Measurements from ENCODE around the gene KRT2. TPM values are rescaled to one million over a fixed set of nuclear protein-coding genes. Genes with fewer than 3 reads are reported as not detected.
"Not testable (repeated sequence)": the region's sequence is repeated elsewhere in the genome, so short reads cannot be mapped to it uniquely, and the experiment has no call there.

The KRT2 gene
- total RNA-seq, 1 donor from 2014 or later = not detected

DNA sequence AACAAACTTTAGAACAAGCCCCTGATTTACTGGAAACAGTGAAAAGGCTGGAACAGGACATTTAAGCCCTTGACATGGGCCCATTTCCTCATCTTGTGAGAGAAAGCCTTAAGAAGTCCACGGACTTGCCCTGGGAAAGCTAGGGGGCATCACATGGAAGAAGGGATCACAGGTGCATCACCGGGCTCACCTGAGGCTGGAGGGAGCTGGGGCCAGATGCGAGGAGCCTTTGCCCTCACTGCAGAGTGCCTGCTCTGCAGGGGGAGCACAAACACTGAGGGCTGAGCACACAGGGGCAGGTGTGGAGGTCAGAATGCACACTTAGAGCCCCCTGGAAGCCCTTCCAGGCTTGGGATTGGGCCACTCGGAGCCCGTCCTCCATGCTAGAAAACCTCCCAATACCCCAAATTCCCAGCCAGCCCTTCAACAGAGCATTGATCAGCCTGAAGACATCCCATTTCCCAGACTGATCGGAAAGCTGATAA, 33.4 kb upstream of the KRT2 start:
- DNase-seq (ENCODE audit: low spot score) = no peak

DNA sequence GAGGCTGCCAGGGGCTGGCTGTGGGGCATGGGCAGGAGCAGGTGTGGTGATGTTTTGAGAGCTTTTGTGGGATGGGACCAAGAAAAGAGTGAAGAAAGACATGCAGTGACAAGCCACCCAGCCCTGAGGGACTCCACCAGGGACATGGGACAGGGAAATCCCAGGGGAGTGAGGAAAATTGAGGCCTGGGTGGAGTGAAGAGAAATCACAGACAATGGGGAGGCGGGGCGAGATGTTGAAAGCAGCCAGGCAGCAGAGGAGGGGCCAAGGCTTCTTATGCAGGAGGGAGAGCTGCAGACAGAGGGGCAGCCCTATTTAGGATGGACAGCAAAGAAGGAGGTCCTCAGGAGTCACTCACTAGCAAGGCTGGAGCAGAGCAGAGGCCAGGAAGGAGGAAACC, 32.4 kb upstream of the KRT2 start:
- no peak for DNase-seq (ENCODE audit: low spot score)

DNA sequence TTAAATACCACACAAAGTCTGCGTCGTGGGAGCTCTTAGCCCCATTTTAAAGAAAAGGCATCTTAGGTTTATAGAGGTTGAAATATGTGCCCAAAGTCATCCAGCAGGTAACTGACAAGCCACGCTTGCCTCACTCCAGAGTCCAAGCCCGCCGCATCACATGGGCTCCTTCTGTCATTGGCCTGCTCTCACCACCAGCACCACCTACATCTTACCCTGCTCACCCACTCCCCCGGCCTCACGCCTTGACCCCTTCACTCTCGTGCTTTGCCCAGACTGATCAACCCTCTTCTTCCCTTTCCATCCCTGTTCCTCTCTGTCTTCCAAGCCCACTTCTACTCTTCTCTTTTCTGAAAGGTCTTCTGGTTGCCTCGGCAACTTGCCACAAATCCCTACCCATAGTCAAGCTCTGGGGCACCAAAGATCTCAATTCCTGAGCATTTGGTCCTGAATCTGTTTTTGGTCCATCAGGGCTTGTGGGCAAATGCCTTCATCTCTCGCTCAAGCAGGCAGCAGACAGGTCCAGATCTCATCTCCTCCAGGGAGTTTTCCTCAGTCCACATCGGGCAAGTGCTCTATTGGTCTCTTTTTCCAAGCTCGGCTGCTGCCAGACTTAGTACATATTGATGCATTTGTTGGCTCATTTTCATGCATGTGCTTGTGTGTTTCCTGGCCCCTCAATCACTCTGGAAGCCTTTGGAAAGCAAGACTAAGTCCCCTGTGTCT, 31.7 kb upstream of the KRT2 start:
- DNase-seq (ENCODE audit: low spot score) = no peak

DNA sequence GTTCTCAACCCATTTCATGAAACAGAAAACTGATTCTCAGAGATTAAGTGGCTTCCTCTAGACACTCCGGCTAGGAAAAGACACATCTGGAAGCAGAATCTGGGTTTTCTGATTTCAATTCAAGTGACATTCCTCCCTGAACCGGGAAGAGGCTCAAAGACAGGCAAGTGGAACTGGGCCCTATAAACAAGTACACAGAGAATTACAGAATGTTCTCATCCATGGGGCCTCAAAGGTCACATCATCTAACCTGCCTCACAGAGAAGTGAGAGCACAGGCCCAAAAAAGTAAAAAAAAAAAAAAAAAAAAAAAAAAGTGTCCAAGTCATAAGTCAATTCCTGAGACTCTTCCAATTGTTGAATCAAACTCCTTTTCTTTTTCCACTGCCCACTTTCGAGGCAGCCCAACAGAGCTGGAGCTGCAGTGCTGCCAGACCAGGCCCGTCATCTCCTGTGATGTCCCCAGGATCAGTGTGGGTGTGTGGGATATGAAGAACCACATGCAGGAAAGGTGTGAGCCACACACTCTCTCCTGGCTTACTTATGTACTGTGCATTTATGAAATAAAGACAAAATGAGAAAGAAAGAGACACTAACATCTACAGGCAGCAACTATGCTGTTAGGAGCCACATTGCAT, 31.0 kb upstream of the KRT2 start:
- no peak for DNase-seq (ENCODE audit: low spot score)

DNA sequence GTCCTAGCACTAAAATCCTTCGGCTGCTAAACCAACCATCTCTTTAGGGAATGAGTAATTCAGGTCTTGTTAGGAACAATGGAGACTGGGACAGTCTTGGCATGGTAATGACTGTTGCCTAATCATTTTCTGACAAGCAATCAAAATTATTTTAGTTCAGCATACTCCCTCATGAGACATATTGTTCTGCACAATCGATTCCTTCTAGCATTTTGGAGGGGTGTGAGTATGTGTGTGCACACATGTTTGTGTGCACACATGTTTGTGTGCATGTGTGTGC, 30.3 kb upstream of the KRT2 start:
- no peak for DNase-seq (ENCODE audit: low spot score)

DNA sequence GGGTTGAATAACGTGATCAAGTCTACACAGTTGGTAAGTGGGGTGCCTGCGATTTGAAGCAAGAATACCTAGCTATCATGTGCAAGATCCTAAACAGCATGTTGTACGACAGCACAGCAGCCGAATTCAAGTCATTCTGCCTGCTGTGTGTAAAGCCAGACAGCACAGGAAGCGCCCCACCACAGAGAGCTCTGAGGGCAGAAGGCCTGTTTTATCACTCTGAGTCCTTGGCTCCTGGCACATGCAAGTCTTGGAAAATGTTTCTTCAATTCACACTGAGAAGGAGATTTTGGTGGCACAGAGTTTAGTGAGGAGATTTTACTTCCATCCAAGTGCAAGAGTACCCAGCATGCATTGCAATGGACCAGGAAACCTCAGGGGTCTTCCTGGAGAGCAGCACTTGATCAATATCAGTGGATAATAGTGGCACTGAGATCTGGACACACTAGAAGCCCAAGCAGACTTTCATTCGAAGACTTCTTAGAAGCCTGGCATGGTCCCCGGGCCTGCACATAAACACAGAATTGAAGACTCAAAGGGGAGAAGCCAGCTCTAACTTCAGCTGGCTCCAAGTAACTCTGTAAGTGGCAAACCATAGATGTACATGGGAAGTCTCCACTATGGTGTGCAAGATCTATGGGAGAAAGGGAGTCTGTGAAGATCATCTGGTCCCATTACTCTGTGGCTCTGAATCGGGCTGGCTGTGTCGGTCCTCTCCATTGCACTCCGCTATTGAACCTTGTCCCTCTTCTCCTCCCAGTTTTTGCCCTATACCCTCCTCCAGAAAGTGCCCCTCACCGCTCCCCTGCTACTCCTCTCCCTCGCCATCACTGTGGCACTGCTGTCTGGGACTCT, 29.7 kb upstream of the KRT2 start:
- no peak for DNase-seq (ENCODE audit: low spot score)

DNA sequence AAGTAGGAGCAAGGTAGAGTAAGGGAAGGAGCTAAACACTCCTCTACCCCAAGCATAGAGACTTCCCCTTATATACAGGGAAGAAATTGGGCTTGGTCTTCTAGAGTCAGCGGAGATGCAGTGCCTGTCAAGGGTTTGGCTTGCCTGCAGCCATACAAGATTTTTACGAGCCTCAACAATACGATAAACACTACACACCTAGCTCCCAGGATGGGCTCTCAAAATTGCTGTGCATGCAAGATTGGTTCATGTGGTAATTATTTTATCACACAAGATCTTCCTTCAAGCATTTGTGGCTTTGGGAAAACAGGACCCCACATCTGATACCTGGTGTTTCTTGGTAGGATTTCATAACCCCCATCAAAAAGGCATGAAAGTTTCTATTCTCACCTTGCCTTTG, 28.4 kb upstream of the KRT2 start, which contains the start of gene KRT1:
Gene KRT1 (minus strand): TSS at position 45 of the 400 bp plus-strand sequence. CDS start 59 bp downstream, outside the sequence.
- DNase-seq (ENCODE audit: low spot score) = no peak

DNA sequence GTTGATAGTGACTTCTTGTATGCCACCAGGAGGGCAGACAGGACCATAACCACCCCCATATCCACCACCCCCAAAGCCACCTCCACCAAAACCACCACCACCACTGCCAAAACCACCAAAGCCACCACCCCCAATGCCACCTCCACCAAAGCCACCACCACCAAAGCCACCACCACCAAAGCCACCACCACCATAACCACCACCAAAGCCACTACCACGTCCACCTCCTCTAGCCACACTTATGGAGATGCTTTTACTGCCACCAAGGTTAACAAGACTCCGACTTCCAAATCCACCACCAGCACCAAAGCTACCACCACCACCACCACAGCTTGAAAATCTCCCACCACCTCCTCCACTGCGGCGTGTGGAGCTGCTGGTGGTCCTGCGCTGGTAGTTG, 27.9 kb upstream of the KRT2 start:
- DNase-seq (ENCODE audit: low spot score) = no peak

DNA sequence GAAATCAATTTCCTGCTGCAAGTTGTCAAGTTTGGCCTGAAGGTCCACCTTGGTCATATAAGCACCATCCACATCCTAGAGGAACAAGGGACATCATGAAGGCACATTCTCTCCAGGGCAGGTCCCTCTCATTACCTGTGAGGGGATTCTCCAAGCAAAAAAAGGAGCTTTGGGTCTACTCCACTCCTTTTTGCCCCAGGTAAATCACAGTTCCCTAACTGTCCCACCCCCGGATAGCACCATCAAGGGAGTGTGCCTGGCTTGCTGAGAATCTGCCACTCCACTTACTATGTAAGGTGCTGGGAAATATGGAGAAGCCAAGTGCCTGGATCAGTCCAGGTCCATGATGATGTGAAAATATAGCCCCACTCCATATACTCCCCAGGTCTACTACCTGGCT, 25.7 kb upstream of the KRT2 start:
- DNase-seq (ENCODE audit: low spot score) = no peak

DNA sequence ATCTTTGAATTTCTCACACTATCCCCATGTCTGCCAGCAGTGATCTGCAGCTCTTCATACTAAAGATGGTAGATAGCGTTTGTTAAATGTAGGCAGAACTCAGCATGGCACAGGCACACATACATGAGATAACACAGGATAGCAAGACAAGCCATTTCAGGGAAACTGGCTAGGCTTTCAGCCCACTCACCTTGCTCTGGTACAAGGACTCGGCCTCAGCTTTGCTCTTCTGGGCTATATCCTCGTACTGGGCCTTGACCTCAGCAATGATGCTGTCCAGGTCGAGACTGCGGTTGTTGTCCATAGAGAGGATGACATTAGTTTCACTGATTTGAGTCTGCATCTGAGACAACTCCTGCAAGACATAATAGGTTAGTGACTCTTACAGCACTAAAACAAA, 25.1 kb upstream of the KRT2 start:
- DNase-seq (ENCODE audit: low spot score) = no peak

DNA sequence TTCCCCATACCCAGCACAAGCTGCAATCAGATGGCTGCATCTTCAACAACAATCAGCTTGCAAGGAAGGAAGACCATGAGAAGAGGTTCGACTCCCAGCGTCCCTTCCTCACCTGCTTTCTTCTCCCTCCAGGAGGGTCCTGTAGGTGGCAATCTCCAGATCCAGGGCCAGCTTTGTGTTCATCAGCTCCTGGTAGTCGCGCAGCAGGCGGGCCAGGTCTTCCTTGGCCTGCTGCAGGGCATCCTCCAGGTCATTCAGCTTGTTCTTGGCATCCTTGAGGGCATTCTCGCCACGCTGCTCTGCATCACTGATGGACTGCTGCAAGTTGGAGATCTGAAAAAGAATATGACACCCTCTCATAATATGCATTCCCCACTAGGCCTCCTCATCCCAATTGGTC, 24.2 kb upstream of the KRT2 start:
- no peak for DNase-seq (ENCODE audit: low spot score)

DNA sequence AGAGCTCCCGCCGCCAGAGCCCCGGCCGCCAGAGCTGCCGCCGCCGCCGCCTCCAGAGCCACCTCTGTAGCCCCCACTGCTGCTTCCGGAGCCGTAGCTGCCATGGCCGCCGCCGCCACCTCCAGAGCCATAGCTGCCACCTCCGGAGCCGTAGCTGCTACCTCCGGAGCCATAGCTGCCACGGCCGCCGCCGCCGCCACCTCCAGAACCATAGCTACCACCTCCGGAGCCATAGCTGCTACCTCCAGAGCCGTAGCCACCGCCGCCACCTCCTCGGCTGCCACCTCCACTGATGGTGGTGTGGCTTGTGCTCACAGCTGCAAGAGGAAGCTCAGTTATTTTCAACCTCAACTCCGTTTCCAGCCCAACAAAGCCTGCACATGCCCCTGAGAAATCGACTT, 23.3 kb upstream of the KRT2 start:
- DNase-seq (ENCODE audit: low spot score) = no peak

DNA sequence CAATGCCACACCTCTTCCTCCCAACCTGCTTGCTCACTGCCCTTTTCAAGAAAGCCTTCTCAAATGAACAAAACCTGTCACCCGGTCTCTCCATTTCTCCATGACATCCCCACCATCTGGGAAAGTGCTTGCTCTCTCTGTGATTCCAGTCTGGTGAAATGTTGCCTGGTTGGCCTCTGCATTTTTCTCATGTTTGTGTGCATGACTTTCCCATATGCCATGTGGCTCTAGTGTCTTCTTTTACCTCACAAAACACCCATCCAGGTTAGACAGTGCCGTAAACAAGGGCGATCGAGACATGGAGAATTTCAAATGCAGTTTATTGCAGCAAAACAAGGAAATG, 22.4 kb upstream of the KRT2 start:
- DNase-seq (ENCODE audit: low spot score) = no peak

DNA sequence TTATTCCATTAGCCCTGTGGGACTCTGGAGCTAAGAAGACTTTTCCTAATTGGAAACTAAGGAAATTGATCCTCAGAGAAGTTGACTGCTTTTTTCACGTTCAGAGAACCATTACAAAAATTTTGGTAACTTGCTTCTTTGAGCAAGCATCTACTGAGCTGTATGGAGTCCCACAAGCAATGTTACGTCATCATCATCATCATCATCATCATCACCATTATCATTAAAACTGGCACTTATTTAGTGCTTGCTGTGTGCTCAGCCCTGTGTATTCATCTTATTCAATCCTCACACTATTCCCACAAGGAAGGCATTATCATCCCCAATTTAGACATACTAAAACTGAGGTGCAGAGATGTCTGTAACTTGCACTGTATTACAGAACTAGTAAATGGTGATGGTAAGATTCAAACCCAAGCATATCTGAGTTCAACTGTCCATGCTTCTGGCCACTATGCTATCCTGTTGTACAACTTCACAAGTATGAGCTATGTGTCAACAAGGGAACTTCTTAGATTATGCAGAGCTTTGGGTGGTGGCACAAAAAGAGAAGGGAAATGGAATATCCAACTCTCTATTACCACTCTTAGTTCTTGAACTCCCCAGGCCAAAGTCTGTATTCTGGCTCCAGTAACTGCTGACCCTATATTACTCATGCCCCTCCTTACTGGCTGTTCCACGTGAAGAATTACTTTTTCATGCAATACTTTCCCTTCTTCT, 21.9 kb upstream of the KRT2 start:
- no peak for DNase-seq (ENCODE audit: low spot score)

DNA sequence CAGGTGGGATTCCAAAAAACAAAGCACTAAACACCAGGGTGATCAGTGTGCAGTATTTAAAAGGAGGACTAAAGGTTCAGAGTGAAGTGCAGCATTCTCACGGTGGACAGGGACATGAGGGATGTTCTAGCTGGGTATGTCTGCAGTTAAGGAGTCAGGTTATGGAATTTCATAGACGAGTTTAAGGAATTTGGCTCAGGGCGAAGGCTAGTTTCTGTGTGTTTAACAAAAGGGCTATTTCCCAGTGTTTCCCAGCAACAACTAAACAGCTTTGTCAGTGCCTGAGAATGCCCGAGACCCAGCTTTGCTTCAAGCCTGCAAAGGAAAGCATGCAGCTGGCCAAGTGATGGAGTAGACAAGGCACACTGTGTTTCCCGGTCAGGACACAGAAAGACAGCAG, 21.2 kb upstream of the KRT2 start:
- no peak for DNase-seq (ENCODE audit: low spot score)

DNA sequence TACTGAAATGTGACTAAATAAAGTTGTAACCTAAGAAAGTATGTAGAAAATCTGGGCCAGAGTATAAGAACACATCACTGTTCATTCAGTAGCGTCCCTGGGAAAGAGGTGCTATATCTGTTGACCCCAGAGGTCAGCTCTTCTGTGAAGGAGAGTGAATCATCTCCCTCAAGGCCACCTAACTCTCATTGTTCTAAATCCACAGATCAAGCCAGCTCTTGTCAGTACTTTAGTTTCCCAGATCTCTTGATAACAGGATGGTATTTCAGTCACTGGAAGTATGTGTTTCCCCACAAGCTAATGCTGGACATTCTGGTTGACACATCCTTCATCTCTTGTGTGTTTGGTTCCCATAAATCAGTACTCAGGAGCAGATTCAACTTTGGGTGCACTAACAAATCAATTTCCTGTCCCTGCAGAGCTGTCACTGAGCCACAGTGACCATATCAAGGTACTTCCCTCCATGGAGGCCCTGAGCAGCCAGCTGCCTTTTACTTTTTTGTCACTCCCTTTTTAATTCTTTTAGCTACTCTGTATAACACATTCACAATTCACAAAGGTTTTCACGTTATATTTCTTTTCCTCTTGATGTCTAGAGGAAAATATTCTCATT, 20.4 kb upstream of the KRT2 start:
- DNase-seq (ENCODE audit: low spot score) = no peak

DNA sequence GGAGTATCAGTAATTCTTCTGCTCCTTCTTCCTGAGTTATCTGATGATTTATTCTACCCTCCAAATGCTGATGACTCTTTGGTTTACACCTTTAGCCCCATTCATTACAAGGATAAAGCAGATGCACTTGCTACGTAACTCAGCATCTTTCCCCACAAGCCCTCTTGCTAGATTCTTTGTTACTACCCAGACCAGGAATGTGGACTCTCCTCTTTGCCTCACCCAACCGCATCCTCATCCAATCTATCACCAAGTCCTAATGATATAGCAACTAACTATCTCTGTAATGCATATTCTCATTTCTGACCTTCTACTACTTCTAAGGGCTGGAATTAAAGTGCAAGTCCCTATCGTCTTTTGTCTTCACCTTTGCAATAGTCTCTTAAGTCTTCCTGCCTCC, 18.9 kb upstream of the KRT2 start:
- no peak for DNase-seq (ENCODE audit: low spot score)

DNA sequence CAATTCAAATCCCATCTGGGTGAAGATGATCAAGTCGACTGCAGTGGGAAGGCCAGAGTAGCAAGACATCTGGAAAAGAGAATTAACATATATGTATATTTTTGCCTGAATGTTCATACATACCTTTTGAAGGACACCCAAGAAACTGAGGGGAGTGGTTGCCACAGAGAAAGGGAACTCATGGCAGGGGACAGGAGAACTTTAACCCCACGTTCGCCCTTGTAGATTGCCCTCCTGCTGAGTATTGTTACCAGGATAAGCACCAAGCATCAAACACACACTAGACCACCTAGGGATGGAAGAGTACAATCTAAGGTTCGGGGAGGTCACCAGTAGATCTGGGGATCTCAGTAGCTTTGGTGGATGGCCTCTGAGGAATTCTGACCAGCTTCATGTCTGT, 18.5 kb upstream of the KRT2 start:
- DNase-seq (ENCODE audit: low spot score) = no peak

DNA sequence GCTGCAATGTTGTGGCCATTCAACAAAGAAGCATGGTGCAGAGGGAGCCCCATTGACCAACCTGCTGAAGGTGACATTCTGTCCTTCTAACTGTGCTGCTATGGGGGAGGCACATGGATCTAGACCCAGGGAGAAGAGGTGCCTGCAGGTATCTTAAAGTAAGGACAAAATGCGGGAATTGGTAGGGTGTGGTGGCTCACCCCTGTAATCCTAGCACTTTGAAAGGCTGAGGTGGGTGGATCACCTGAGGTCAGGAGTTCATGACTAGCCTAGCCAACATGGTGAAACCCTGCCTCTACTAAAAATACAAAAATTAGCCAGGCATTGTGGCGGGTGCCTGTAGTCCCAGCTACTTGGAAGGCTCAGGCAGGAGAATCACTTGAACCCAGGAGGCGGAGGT, 17.9 kb upstream of the KRT2 start:
- not testable (repeated sequence) for DNase-seq (ENCODE audit: low spot score)

DNA sequence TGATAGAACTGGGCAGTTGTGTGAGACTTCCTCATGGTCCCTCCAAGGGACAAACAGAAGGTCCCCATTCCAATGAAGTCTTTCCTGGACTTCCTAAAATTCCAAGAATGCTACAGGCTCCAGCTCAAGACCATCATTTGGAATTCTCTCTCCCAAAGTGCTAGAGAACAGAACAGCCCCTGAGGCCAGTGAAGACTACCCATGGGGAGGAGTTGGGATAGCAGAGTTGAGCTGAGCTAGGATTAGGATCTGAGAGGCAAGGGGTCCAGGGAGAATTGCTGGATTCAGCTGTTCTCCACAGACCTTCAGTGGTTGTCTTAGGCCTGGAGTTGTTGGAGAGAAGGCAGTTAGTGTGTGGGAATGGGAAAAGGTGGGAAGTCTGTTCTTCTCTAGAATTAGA, 17.4 kb upstream of the KRT2 start:
- DNase-seq (ENCODE audit: low spot score) = no peak

DNA sequence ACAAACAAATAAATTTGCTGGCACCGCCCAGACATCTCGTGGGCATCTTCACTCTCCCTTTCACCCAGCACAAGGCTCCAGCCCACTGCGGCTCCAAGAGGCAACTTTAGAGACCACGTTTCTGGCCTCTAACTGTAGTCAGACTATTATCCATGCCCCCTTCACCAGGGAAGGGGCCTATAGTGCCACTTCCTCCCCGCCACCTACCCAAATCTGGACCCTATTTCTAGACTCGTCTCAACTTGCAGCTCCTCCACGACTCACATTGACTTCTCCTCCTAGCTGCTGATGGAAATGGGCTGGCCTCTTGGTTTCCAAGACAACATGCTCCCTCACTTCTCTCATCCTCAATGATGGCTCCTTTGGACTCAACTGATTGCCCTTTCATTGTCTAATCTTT, 15.9 kb upstream of the KRT2 start:
- DNase-seq (ENCODE audit: low spot score) = no peak

DNA sequence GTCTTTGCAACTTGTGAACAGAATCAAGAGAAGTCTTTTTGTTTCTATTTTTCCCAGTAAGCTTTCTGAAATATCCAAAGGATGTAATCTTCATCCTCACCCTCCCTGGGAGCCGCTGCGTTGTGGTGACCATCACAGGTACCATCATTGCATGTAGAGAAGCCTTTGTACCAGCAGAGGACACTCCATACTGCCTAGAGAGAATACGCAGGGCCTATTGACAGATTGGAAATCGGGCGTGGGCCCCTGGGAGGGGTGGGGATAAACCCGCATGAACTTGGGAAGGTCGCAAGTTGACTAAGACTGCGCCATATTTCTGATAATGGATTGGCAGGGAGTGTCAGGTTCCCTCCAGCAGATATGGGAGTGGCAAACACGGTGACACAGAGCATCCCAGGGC, 15.5 kb upstream of the KRT2 start:
- DNase-seq (ENCODE audit: low spot score) = no peak

All from ureter (tissue), 1 donor.